SK-N-SH (cell line): ENCODE results near the gene ZNF217.

ENCODE experiments used
- EP300 ChIP-seq, 2 experiments: IDR thresholded peaks; 2 replicates each; pipeline versions ENCODE4 v1.4.0 to v1.6.1; 2012; ENCODE audit warnings: borderline replicate concordance in 1 of 2, low read depth in 1 of 2, low read length in 1 of 2
- JUND ChIP-seq: IDR thresholded peaks from 2 replicates; pipeline ENCODE4 v1.4.0; 2012
- POLR2AphosphoS5 ChIP-seq: IDR thresholded peaks from 2 replicates; pipeline ENCODE4 v1.6.1; 2012; ENCODE audit warnings: low read depth, low read length
- REST ChIP-seq: IDR thresholded peaks from 2 replicates; pipeline ENCODE4 v1.6.1; 2012; ENCODE audit warnings: mild to moderate bottlenecking, low read depth, low read length, moderate library complexity
- RFX5 ChIP-seq: IDR thresholded peaks from 2 replicates; pipeline ENCODE4 v1.6.1; 2012; ENCODE audit warnings: mild to moderate bottlenecking, improper control_type of control experiment, low read length
- RXRA ChIP-seq: IDR thresholded peaks from 2 replicates; pipeline ENCODE4 v1.4.0; 2012; ENCODE audit warnings: low read depth, mild to moderate bottlenecking, borderline replicate concordance
- YY1 ChIP-seq: IDR thresholded peaks from 2 replicates; pipeline ENCODE4 v1.4.0; 2012; ENCODE audit warnings: low read depth, mild to moderate bottlenecking
- TF ChIP-seq, protein P1 (sequence below): fragments of 200-600 bp; sonication (generic); IDR thresholded peaks from 2 replicates; pipeline ENCODE4 v1.6.1; 2017; ENCODE audit warnings: antibody characterized with exemption, mild to moderate bottlenecking, moderate library complexity

DNA sequence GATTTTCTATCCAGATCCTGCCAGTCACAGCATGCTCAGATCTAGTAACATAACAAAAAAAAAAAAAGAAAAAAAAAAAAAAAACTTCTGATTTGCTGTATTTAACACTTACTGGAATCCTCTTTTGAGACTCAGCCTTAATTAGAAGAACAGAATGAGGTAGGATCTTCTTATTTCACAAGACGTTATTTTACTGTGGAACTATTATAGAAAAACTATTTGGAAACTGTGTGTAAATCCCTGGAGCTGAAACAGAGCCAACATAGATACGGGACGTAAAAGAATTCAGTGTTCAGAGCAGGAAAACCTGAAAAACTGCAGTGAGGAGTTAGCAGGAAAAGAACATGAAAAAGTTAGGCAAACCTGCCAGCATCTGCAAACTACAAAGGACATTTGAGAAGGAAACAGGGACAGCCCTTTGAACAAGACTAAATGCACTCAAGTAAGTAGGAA is 3.4 kb upstream of the ZNF217 start:
- no peak for TF ChIP-seq JUND
- TF ChIP-seq RXRA, result no peak
- TF ChIP-seq REST, result no peak
- TF ChIP-seq, protein P1, sequence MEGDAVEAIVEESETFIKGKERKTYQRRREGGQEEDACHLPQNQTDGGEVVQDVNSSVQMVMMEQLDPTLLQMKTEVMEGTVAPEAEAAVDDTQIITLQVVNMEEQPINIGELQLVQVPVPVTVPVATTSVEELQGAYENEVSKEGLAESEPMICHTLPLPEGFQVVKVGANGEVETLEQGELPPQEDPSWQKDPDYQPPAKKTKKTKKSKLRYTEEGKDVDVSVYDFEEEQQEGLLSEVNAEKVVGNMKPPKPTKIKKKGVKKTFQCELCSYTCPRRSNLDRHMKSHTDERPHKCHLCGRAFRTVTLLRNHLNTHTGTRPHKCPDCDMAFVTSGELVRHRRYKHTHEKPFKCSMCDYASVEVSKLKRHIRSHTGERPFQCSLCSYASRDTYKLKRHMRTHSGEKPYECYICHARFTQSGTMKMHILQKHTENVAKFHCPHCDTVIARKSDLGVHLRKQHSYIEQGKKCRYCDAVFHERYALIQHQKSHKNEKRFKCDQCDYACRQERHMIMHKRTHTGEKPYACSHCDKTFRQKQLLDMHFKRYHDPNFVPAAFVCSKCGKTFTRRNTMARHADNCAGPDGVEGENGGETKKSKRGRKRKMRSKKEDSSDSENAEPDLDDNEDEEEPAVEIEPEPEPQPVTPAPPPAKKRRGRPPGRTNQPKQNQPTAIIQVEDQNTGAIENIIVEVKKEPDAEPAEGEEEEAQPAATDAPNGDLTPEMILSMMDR, result no peak
- TF ChIP-seq RFX5, result no peak
- no peak for TF ChIP-seq POLR2AphosphoS5
- no peak for TF ChIP-seq EP300 (IDR thresholded peaks at IDR 0.05; ENCODE audit: borderline replicate concordance in 1 of 2, low read depth in 1 of 2, low read length in 1 of 2)
- no peak for TF ChIP-seq YY1
